ENCODE data around the gene SRM.

GRCh38 chr1:11028018-11028417 is 31.8 kb downstream of the SRM start:
- TF ChIP-seq CTCF (conservative IDR thresholded peaks at IDR 0.05; ENCODE audit: low read length) (no peak), EZH2phosphoT487 (IDR thresholded peaks at IDR 0.05; ENCODE audit: borderline replicate concordance, low read depth, low read length) (no peak)

Measured in OCI-LY7 (cell line).